HFFc6 (cell line): ENCODE data around the gene SLC38A7. TPM values are rescaled to one million over a fixed set of nuclear protein-coding genes. Genes with fewer than 3 reads are reported as not detected.

Experiments
- DNase-seq: peaks from one replicate; pipeline ENCODE4 v3.0.0-alpha.2; 2018
- H3K27ac Mint-ChIP-seq: 2 replicates; pipeline ENCODE4 v1.8.0; 2020; ENCODE audit warnings: mild to moderate bottlenecking, mixed read lengths
- H3K27me3 Mint-ChIP-seq: 2 replicates; pipeline ENCODE4 v1.8.0; 2021; ENCODE audit warnings: mild to moderate bottlenecking, moderate library complexity, mixed read lengths; ENCODE audit not compliant: insufficient read depth
- H3K36me3 Mint-ChIP-seq: 2 replicates; pipeline ENCODE4 v1.8.0; 2021; ENCODE audit warnings: low read depth, mixed read lengths
- H3K4me1 Mint-ChIP-seq: 2 replicates; pipeline ENCODE4 v1.8.0; 2020; ENCODE audit warnings: low read depth, mixed read lengths
- H3K4me3 Mint-ChIP-seq: 2 replicates; pipeline ENCODE4 v1.8.0; 2020; ENCODE audit warnings: mild to moderate bottlenecking, moderate library complexity, mixed read lengths
- H3K9me3 Mint-ChIP-seq: 2 replicates; pipeline ENCODE4 v1.8.0; 2020; ENCODE audit warnings: mild to moderate bottlenecking, mixed read lengths
- CTCF ChIP-seq: fragments of 200-600 bp; sonication (generic); IDR thresholded peaks from 2 replicates; pipeline ENCODE4 v1.5.0; 2021; ENCODE audit warnings: antibody characterized with exemption, mild to moderate bottlenecking
- total RNA-seq, 6 experiments: library from RNA; stranded (reverse); fragmentation: NEBNext Ultra II Directional; extraction: Animal tissue kit (Norgen Biotek cat#: 25700); gene quantifications; 2 replicates in 1 of 6; 3 replicates in 5 of 6; pipeline ENCODE4 v1.2.3, GENCODE V29; 2021

Gene SLC38A7
- total RNA-seq, 6 experiments from 2014 or later: 20.3 to 24.2 (median 22.6) TPM

- TF ChIP-seq CTCF: no peak
- no peak for DNase-seq
- no peak overlapping the region for H3K4me3 Mint-ChIP-seq
- H3K36me3 Mint-ChIP-seq: no peaks in the 10 kb centered on the region
- no peaks in the 10 kb centered on the region for H3K9me3 Mint-ChIP-seq
- peaks cover 3% of the 10 kb centered on the region for H3K27me3 Mint-ChIP-seq
- H3K27ac Mint-ChIP-seq: no peak overlapping the region
- peaks cover 23% of the 10 kb centered on the region for H3K4me1 Mint-ChIP-seq
These were observed 27.7 kb downstream of the SLC38A7 start for GRCh38 chr16:58656899-58657298.

- DNase-seq: no peak
- TF ChIP-seq CTCF: no peak
- Mint-ChIP-seq H3K9me3 (no peaks in the 10 kb centered on the region), H3K27me3 (peaks cover 3% of the 10 kb centered on the region), H3K4me3 (no peak overlapping the region), H3K27ac (no peak overlapping the region), H3K36me3 (no peaks in the 10 kb centered on the region), H3K4me1 (peaks cover 25% of the 10 kb centered on the region)
These were observed 29.4 kb downstream of the SLC38A7 start for GRCh38 chr16:58655215-58655596.

GRCh38 chr16:58654560-58655214 lies 29.9 kb downstream of the SLC38A7 start:
- peaks cover 3% of the 10 kb centered on the region for H3K27me3 Mint-ChIP-seq
- DNase-seq: no peak
- H3K36me3 Mint-ChIP-seq: no peaks in the 10 kb centered on the region
- no peak overlapping the region for H3K4me3 Mint-ChIP-seq
- H3K9me3 Mint-ChIP-seq: no peaks in the 10 kb centered on the region
- TF ChIP-seq CTCF: no peak
- no peak overlapping the region for H3K27ac Mint-ChIP-seq
- H3K4me1 Mint-ChIP-seq: peaks cover 25% of the 10 kb centered on the region

- H3K27me3 Mint-ChIP-seq: no peaks in the 10 kb centered on the region; the same call in none of the 2 replicates
- no peak overlapping the region for H3K4me3 Mint-ChIP-seq
- peaks cover 20% of the 10 kb centered on the region for H3K4me1 Mint-ChIP-seq
- no peak overlapping the region for H3K27ac Mint-ChIP-seq
- no peaks in the 10 kb centered on the region for H3K36me3 Mint-ChIP-seq
- no peaks in the 10 kb centered on the region for H3K9me3 Mint-ChIP-seq
- peak; percentile 9 for DNase-seq
- no peak for TF ChIP-seq CTCF
These were observed 31.8 kb downstream of the SLC38A7 start for GRCh38 chr16:58652741-58653140.

- Mint-ChIP-seq H3K9me3 (no peaks in the 10 kb centered on the region), H3K4me1 (peaks cover 20% of the 10 kb centered on the region), H3K36me3 (no peaks in the 10 kb centered on the region), H3K4me3 (peak overlapping the region; percentile 24; the same call in 1 of the 2 replicates), H3K27me3 (no peaks in the 10 kb centered on the region; the same call in none of the 2 replicates), H3K27ac (peak overlapping the region; percentile 59)
- peak; percentile 72 for DNase-seq
- no peak for TF ChIP-seq CTCF
These were observed 32.6 kb downstream of the SLC38A7 start for GRCh38 chr16:58651965-58652348.
